HL-60 (cell line): ENCODE results near the gene SUN2.

Source experiments
- CTCF ChIP-seq: IDR thresholded peaks from one replicate; pipeline ENCODE4 v1.5.1; 2011; ENCODE audit warnings: low read length, control low read depth, inconsistent platforms; ENCODE audit not compliant: insufficient read depth
- GABPA ChIP-seq: IDR thresholded peaks from 2 replicates; pipeline ENCODE4 v1.6.1; 2012; ENCODE audit warnings: low read depth
- POLR2AphosphoS5 ChIP-seq: IDR thresholded peaks from 2 replicates; pipeline ENCODE4 v1.6.1; 2012; ENCODE audit warnings: low read depth
- TF ChIP-seq, protein P1 (sequence below): IDR thresholded peaks from 2 replicates; pipeline ENCODE4 v1.6.1; 2012; ENCODE audit warnings: low read depth; ENCODE audit not compliant: insufficient replicate concordance

GRCh38 chr22:38732251-38732815 lies 23.5 kb downstream of the SUN2 start:
- TF ChIP-seq GABPA (no peak), CTCF (no peak), POLR2AphosphoS5 (no peak; the same call in 1 of the 2 replicates)
- TF ChIP-seq, protein P1, sequence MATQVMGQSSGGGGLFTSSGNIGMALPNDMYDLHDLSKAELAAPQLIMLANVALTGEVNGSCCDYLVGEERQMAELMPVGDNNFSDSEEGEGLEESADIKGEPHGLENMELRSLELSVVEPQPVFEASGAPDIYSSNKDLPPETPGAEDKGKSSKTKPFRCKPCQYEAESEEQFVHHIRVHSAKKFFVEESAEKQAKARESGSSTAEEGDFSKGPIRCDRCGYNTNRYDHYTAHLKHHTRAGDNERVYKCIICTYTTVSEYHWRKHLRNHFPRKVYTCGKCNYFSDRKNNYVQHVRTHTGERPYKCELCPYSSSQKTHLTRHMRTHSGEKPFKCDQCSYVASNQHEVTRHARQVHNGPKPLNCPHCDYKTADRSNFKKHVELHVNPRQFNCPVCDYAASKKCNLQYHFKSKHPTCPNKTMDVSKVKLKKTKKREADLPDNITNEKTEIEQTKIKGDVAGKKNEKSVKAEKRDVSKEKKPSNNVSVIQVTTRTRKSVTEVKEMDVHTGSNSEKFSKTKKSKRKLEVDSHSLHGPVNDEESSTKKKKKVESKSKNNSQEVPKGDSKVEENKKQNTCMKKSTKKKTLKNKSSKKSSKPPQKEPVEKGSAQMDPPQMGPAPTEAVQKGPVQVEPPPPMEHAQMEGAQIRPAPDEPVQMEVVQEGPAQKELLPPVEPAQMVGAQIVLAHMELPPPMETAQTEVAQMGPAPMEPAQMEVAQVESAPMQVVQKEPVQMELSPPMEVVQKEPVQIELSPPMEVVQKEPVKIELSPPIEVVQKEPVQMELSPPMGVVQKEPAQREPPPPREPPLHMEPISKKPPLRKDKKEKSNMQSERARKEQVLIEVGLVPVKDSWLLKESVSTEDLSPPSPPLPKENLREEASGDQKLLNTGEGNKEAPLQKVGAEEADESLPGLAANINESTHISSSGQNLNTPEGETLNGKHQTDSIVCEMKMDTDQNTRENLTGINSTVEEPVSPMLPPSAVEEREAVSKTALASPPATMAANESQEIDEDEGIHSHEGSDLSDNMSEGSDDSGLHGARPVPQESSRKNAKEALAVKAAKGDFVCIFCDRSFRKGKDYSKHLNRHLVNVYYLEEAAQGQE, result no peak
